UCSD-AML1 (cell line): ENCODE data around the gene KIDINS220.

ENCODE experiments used
- DNase-seq: peaks from one replicate; lab custom pipeline; 2025; ENCODE audit not compliant: unreplicated experiment; lab: John Stamatoyannopoulos, UW

The KIDINS220 gene

DNA sequence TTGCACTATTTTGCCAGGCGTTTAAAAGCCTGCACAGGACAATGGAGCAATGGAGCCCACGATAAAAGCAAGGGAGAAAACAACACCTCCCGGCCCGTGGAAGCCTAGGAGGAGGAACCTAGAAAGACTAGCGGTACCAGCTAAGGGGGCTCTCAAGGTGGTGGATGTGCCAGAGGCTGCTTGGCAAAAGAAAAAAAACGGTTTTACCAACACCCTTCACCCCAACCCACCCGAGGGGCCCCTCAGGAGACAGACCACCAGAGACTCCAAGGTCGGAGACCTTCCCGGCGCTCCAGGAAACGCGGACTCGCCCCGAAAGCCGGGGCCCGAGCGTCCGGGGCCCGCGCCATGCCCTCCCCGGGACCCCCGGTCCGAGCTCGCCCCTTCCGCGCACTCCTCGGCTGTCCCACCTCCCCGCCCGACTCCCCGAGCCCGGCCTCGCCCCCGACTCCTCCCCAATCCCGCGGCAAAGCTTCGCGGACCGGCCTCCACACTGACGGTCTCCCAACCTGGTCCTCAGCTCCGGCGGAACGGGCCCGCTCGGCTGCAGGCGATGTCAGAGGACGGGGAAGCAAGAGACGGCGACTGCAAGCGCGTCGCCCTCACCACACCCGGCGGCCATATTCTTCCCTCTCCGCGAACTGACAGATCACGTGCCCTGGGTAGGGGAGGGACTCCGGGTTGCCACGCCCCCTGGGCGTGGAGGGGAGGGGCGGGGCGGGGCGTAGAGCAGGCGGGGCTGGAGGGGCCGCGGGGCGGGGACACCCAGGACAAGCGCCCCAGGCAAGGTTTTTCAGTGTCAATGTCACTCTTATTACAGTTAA lies at the start of gene KIDINS220:
Gene KIDINS220, minus strand, starts transcription at position 643 of the 824 bp plus-strand sequence. CDS start 10,520 bp downstream, outside the sequence.
- DNase-seq = peak; percentile 83

DNA sequence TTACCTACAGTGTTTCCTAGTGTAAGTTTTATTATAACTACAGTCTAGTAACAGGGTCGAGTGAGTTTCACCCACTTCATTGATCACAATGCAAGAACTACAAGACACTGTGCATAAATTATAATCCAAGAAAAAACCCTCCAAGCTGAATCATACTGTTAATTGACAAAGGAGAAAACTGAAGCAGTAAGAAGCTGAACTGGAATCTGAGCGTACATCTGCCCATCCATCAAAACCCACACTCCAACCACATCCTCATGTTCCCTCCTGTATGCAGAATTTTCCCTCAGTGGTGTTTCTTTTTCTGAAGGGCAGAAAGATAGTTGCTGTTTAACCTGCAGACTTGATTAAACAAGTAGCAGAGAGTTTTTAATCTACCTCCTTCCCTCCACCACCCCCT lies 49.5 kb upstream of the KIDINS220 start:
- DNase-seq = no peak

DNA sequence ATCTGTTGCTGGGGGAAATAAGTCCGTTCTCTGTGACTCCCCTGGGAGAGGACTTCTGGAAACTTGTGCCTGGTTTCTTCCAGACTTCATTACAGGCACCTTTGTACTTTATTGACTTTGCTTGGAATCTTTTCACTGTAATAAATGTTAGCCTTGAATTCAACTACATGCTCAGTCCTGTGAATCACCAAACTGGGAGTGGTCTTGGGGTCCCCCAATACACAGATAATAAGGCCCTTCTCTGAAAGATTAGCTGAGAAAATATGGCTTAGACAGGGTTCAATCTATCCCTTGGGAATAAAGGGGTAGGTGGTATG lies 48.7 kb upstream of the KIDINS220 start:
- no peak for DNase-seq

GRCh38 chr2:8885449-8886201 lies 48.2 kb upstream of the KIDINS220 start:
- no peak for DNase-seq

DNA sequence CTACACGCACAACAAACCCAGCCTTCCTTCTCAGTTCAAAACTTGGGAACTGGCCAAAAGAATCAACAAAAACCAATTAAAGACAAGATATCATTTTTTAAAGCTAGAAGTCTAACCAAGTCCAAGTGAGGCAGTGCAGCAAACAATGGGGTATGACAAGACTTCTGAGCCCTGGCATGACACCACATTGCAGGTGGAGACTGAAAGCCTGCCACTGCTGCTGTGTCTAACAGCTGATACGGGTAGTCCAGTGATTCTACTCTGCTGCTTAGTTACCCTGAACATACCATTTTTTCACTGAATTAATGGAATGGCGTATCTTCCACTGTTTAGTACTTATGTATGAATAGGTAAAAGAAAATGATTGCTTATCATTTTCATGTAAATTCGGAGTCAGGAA lies 47.4 kb upstream of the KIDINS220 start:
- no peak for DNase-seq

- peak; percentile 45 for DNase-seq
Measured at GRCh38 chr2:8882094-8882493, 44.7 kb upstream of the KIDINS220 start.

DNA sequence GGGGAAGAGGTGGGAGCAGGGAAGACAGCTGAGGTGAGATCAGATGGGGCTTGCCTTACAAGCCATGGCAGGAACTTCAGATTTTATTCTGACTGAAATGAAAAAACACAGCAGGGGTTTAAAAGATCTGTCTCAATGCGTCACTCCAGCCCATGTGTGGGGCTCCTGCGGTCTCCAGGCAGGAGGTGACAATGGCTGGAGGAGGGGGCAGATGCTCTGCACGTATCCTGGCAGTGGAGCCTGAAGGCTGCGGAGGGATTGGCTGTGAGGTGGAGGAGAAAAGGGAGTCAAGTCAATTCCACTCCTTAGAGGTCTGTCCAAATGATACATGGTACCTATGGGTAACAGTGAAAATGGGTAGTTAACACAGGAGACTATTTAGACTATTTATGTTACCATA lies 40.5 kb upstream of the KIDINS220 start:
- no peak for DNase-seq

DNA sequence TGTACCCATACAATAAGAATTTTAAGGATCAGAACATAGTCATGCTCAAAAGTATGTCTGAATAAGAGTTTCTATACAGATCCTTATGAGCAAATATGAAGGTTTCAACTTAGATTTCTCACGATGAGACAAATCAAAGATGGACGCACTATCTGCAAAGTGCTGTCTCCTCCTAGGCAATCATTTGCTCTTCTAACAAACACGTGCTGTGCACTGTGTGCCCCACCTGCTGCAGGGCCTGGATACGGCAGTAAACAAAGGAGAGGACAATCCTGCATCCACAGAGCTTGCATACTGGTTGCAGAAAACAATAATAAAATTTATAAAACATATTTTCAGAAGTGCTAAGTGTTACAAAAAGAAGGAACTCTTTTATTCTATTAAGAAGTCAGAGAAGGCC lies 39.9 kb upstream of the KIDINS220 start:
- no peak for DNase-seq

GRCh38 chr2:8876628-8877027 lies 39.2 kb upstream of the KIDINS220 start:
- no peak for DNase-seq

DNA sequence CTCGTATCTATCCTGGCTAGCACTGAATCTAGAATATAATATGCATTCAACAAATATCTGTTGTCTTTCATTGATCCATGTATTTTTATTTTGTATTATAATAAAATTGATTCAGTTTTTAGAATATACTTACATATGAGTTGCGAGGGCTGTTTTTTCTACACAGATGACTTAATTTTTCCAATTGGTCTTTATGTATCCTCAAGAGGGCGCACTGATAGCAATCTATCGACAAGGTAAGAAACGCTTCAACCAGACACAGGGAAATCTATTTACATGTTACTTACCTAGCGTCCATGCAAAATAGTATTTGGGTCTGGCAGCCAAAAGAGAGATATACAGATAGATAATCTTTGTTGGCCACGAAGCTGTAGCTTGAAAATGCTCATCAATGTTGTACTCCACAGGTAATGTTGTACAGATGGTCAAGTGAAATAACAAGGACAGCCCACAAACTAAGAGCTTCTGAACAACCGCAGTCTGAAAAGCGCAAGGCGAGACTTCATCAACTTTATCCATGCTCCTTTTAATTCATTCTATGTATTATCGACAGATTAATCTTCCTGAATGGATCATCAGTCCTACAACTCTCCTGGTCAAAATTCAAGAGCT lies 35.5 kb upstream of the KIDINS220 start:
- DNase-seq = no peak

GRCh38 chr2:8870441-8870840 lies 33.0 kb upstream of the KIDINS220 start:
- DNase-seq = no peak

GRCh38 chr2:8867363-8867762 lies 29.9 kb upstream of the KIDINS220 start:
- DNase-seq = no peak

GRCh38 chr2:8863331-8863953 lies 26.0 kb upstream of the KIDINS220 start:
- DNase-seq = no peak

DNA sequence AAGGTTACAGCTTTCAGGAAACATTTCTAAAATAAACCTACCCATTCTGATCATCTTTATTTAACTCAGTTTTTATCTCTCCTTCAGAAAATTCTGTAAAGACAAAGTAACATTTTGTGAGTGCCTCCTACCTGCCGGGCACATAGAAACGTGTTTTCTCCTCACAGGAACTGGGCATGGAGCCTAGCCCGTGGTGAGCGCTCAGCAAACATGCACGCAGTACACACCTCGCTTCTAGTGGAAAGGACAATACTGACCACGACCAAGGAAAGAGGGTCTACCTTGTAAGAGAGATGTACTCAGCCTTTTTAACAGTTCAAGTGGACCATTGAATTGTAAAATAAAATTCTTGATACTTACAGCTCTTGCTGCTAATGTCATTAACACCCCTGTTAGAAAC lies 24.8 kb upstream of the KIDINS220 start:
- no peak for DNase-seq

DNA sequence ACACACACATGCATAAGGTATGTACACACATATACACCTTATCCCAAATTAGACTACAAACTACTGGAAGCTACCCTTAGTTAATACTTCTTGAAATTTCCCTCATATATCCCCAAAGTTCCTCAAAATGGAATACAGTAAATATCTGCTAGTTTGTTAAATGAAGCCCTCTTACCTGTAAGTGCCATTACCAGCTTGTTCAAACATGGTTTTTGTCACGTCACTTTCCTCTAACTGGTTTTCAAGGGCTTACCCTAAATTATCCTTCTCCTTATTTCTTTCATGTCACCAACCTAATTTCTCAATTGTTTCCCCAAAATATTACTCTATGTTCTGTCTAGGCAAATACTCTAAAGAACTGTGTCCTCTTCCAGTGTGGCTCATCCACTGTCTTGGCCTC lies 24.4 kb upstream of the KIDINS220 start:
- no peak for DNase-seq

- no peak for DNase-seq
Measured at GRCh38 chr2:8860239-8860638, 22.8 kb upstream of the KIDINS220 start.

DNA sequence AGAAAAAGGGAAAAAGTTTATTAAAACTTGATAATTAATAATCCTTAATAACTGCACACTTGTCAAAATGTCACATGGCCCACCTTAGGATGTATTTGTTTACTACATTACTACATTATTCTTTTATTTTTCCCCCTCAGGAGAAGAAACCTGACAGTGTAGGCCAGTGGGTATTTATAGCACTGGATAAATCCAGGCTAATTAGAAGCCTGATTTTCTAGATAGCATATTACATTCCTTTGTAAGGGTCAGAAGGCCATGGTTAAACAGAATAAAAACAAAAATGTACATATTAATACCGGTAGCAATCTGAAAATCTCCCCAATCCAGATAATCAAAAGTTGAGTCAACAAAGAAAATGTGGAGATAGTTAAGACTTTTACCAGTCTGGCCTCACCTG lies 21.5 kb upstream of the KIDINS220 start:
- DNase-seq = no peak

GRCh38 chr2:8858264-8858663 lies 20.9 kb upstream of the KIDINS220 start:
- DNase-seq = no peak

DNA sequence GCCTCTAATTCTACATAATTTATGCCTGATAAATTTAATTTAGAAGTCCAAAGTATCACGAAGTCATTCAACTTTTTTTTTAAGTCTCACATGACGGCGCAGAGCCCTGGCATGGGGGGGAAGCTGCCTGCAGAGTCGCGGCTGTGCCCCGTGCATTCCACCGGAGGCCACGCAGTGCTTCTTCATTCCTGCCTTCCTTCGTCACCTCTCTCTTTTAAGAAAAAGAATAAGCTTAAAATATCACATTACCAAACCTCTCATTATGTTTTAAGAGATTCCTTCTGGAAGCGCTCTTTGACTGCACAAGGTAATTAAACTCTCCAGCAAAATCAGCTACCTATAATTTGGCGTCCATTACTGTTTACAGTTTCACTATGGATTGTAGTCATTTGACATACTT lies 20.3 kb upstream of the KIDINS220 start:
- DNase-seq = no peak

GRCh38 chr2:8856176-8856575 lies 18.8 kb upstream of the KIDINS220 start:
- DNase-seq = no peak

GRCh38 chr2:8855010-8855409 lies 17.6 kb upstream of the KIDINS220 start:
- no peak for DNase-seq

DNA sequence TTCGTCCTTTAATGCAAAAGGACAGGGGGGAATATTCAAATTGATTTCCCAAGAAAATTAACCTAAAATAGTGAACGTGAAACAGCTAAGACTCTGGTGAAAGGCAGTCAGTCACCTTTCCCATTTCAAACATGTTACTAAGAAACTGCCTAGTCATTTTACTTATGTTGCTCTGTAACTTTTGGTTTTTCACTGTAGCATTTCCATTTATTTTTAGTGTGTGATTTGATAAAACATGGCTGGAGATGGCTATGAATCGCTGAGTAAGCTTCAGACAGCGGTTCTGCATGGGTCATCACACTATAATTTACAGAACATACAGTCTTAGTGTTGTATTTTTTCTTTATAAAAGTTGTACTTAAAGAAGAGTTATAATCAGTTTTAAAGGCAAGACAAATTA lies 16.0 kb upstream of the KIDINS220 start:
- DNase-seq = no peak
